HG03520 (cell line): Measurements from ENCODE around the gene LIN9.
"Not testable (repeated sequence)": the region's sequence is repeated elsewhere in the genome, so short reads cannot be mapped to it uniquely, and the experiment has no call there.

Experiments used
- ATAC-seq: cut with Tn5 transposase; IDR thresholded peaks from one replicate; pipeline ENCODE4 v1.9.1; 2021; ENCODE audit warnings: mild to moderate bottlenecking, moderate library complexity; ENCODE audit not compliant: unreplicated experiment

LIN9 gene

DNA sequence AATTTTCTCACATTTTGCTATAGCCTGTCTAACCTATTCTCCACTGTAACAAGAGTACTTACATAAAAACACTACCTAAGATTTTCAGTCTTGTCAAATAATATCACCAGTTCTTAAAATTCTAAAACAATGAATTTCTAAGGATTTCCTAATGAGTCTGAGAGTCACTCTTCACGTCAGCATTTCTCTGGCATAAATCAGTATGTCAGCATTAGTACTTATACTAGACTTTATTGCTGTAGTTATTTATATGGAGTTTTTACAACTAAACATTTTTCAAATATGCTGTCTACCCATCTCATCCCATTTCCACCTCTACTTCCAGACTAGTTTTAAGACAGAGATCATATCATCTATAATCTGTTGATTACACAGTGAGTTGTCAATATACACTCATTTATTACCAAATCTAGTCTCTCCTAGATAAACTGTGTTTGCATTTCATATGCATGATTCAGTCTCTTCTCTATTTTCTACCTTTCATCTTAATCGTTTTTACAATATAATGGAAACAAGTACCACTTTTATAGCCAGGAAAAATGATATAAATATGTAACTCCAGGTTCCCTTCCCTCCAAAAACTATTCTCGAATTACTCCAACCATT, 32.8 kb downstream of the LIN9 start:
- ATAC-seq, result no peak

DNA sequence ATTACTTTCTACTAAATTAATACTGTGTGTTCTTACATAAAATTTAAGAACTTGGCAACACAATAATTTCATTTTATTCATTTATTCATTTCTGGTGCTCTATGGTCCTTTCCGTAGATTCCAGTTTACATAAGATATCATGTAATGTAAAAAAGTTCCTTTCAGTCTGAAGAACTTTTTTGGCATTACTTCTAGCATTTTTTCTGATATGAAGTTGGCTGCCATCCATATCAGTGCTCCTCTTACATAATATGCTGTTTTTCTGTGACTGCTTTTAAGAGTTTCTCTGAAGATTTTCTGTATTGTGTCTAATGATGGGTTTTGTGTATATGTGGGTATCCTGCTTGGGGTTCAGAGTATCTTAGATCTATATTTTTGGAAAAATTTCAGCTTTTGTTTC, 34.8 kb downstream of the LIN9 start:
- no peak for ATAC-seq

DNA sequence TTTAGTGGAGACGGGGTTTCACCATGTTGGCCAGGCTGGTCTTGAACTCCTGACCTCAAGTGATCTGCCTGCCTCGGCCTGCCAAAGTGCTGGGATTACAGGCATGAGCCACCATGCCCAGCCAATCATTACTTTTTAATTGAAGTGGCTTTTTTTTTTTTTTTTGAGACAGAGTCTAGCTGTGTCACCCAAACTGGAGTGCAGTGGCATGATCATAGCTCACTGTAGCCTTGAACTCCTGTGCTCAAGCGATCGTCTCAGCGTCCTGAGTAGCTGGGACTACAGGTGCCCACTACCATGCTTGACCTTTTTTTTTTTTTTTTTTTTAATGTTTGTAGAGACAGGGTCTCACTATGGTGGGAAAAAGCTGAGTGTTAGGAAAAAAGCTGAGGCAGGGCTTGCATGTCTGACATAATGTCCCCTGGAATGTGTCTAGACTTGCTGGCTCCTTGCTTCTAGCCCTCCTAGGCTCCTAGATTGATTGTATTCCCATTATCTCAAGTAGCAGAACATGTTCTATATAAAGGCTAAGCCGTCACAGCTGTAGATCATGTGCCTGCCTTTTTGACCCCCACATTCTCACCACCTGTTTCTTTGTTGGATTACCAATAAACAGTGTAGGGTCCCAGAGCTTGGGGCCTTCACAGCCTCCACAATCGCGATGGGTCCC, 36.6 kb downstream of the LIN9 start:
- not testable (repeated sequence) for ATAC-seq

DNA sequence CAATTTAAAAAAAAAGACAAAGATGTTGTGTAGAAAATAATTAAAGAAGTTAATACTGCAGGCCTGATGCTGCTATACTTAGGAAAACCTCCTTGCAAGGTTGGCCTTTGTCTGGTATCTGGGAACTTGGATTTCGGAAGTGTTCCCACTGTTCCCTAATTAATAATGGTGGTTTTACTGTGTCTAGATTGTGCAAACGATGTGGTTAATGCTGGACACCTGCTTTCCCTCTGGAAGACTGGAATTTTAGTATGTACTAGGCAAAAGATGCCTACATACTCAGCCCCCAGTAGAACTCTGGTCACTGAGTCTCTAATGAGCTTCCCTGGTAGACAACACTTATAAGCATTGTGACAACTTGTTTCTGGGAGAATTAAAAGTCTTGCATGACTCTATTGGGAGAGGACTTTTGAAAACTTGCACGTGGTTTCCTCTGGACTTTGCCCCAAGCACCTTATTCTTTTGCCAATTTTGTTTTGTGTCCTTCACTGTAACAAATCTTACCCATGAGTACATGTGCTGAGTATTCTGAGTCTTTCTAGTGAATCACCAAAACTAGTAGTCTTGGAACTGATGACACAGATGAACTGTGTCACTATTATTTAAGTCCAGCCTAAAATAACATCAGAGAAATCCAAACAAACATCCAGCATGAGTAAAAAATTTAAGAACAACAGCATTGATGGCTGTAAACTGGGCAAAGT, 40.4 kb downstream of the LIN9 start:
- no peak for ATAC-seq

DNA sequence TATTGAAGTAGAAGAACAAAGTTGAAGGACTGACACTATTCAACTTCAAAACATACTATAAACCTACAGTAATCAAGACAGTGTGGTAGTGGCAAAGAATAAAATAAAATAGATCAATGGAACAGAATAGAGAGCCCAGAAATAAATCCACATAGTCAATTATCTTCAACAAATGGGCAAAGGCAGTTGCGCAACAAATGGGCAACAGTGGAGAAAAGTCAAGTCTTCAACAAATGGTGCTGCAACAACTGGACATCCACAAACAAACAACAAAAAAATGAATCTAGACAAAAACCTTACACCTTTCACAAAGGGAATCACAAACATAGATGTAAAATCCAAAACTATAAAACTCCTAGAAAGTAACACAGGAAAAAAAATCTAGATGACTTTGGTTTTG, 47.1 kb downstream of the LIN9 start:
- no peak for ATAC-seq

DNA sequence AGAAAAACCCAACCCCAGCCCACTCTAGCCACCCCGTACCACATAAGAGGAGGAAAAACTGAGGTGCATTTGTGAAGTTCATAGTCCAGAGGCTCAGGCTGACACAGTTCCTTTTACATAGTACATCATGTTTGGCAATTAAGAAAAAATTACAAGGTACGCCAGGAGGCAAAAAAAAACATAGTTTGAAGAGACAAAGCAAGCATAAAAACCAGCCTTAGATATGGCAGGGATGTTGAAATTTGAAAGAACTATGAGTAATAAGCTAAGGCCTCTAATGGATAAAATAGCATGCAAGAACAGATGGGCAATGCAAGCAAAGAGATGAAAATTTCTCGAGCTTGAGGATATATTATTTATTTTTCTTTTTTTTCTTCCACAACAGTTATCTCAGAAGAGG, 53.6 kb downstream of the LIN9 start:
- ATAC-seq, result no peak

DNA sequence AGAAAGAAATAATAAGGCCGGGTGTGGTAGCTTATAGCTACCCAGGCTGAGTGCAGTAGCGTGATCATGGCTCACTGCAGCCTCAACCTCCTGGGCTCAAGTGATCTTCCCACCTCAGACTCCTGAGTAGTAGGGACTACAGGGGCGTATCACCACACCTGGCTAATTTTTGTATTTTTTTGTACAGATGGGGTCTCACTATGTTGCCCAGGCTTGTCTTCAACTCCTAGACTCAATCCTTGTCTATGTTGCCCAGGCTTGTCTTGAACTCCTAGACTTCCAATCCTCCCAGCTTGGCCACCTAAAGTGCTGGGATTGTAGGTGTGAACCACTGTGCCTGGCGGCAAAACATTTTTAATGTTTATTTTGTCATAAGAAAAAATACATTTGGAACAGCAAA, 55.0 kb downstream of the LIN9 start:
- ATAC-seq, result no peak

DNA sequence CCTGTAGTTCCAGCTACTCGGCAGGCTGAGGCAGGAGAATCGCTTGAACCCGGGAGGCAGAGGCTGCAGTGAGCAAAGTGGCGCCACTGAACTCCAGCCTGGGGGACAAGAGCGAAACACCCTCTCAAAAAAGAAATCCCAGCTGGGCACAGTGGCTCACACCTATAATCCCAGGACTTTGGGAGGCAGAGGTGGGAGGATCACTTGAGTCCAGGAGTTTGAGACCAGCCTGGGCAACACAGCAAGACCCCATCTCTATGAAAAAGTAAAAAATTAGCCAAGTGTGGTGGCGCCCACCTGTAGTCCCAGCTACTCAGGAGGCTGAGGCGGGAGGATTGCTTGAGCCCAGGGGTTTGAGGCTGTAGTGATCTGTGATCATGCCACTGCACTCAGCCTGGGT, 56.1 kb downstream of the LIN9 start:
- ATAC-seq, result not testable (repeated sequence)

DNA sequence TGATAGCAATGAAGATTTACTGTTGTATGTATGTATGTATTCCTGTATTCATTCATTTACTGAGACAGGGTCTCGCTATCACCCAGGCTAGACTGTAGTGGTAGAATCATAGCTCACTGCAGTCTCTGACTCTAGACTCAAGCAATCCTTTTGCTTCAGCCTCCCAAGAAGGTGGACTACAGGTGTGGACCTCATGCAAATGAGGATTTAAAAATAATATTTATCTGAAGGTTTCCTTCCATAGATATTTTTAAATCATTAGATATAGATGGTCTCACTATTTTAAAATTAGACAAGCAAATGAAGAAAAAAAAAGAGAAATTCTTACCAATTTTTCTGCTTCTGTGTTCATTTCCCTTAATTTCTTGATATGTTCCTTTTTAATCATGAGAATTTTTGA, 58.5 kb downstream of the LIN9 start:
- no peak for ATAC-seq

DNA sequence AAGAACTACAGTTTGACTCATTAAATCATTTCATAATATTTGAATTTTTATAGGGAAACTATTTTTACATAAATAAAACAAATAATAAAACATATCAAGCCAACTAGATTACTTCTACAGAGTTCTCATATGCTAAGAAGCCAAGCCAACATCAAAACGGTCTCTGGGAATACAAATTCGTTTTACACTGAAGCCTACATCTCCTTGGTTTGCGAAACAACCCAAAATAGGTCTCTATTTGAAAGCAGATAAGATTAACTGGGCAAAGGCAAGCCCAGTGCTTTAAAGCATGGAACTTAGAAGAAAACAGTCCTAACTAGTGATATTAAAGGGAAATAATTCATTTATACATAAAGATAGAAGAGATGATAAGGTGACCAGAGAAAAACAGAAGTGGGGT, 60.2 kb downstream of the LIN9 start:
- no peak for ATAC-seq

DNA sequence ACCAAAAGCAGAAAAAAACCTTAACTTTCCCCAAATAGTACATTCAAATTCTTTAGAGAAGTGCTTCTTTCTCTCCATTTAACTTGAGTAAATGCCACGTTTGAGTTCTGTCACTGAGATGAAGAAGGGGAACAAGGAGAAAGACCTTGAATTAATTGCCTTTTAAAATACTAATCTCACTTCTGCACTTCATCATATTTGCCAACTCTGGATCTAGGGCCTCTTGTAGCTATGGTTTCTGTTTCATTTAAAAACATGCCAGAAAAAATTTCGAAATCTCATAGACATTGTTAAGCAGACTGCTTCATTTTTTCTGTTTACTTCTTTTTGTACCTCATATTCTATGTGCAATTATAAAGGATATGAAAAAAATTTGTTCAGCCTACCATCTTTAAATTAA, 60.9 kb downstream of the LIN9 start:
- no peak for ATAC-seq

DNA sequence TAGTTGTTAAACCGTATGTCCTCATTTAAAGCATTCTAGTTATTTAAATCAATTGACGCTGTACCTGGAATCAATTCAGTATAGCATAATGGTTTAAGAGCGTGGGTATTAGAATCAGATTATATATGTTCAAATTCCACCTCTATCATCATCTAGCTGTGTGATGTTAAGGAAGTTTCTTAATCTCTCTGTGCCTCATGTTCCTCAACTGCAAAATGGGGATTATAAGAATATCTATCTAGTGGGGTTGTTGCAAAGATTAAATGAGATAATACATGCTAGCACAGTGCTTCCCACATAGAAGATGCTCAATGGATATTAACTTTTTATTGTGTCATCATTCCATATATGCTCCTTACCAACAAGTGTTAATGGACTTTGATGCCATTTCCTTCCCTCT, 69.5 kb downstream of the LIN9 start:
- no peak for ATAC-seq

DNA sequence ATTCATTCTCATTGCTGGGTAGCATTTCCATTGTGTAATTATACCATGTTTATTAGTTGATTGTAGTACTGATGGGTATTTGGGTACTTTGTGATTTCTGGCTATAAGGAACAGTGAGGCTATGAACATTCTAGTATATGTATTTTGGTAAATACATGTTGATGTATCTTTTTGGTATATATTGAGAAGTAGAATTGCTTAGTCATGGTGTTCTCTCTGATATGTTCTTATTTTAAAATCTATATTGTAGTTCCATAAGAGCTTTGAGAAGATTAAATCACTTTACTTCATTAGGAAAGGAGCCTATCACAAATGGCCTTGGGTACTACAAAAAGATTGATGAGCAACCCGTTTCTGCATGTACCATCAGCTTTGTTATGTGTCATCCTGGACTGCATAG, 72.1 kb downstream of the LIN9 start:
- no peak for ATAC-seq

DNA sequence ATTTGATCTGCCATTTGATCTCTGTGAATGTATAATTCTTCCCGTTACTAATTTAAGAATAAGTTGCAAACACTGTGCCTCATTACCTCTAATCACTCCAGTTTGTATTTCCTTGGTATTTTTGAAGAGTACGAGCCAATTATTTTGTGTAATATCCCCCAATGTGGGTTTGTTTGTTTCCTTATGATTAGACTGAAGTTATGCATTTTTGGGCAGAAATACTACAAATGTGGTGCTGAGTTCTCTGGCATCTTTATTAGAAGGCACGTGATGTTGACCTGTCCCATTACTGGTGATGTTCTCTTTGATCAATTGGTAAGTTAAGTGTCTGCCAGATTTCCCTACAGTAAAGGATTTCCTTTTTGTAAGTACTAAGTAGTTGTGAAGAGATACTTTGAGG, 75.2 kb downstream of the LIN9 start:
- ATAC-seq, result no peak

DNA sequence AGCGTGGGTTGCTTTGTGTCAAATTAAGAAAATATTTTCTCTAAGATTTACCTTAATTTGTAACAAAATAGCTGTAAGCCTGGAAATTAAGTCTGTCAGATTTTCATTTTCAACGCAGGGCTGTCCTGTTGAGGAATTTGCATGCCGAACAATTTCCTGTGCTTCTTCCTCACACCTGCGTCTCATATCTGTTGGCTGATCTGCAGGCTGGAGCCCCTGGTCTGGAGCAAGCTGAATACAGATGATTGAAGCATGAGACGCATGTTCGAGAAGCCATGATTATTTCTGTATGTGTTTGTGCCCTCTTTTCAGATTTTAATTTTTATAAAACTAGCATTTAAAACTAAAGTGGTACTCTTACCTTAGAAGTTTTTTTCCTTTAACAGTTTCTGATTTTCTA, 75.7 kb downstream of the LIN9 start:
- ATAC-seq, result no peak

DNA sequence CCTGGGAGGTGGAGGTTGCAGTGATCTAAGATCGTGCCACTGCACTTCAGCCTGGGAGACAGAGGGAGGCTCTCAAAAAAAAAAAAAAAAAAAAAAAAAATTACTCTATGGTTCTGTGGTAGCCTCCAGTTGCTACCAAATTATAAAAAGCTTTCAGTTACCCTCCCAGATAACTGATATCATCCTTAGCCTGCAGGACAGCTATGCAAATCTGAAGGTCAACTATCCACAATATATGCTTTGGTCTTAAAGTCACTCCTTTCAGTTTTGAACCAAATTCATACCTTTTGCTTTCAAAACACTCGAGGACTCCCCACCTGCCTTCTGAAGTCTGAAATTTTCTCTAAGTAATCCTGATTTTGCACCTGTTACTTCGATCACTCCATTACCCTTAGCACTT, 82.4 kb downstream of the LIN9 start:
- ATAC-seq, result no peak

DNA sequence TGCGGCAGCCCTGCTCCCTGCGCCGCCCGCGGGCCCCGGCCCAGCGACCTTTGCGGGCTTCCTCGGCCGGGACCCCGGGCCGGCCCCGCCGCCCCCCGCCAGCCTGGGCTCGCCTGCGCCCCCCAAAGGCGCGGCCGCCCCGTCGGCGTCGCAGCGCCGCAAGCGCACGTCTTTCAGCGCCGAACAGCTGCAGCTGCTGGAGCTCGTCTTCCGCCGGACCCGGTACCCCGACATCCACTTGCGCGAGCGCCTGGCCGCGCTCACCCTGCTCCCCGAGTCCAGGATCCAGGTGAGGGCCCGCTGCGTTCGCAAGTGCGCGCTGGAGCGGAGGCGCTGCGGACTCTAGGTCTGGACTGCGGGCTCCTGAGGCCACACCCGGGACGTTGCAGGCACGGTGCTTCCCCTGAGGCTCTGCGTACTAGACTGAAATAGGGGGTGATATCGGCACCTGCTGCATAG, 85.1 kb downstream of the LIN9 start:
- ATAC-seq, result peak; percentile 73

DNA sequence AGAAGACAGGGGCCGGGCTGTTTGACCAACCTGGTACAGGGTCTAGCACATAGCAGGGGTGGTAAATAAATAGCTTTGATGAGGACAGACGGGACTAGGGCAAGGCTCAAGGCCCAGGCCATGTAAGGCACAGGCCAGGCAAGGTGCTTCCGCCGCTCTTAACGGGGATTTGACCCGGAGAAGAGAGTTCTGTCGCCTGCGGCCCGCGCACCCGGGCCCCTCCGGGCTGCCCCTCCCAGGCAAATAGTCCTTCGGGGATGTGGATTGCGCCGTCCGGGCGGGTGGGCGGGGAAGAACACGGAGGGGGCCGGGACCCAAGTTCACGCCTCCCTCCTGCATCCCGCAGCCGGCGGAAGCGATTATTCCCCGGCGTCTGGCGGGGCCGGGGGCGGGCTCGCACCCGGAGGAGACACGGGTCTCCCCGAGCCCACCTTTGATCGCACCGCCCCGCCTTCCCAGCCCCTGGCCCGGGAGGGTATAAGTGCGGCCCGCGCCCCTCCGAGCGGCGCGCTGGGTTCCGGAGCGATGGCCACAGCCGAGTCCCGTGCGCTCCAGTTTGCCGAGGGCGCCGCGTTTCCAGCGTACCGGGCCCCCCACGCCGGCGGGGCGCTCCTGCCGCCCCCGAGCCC, 85.7 kb downstream of the LIN9 start, which contains the start of gene MIXL1:
MIXL1 (plus strand) TSS at position 508 of the 629 bp plus-strand sequence; CDS start at position 526, 18 bp downstream.
- peak; percentile 28 for ATAC-seq

DNA sequence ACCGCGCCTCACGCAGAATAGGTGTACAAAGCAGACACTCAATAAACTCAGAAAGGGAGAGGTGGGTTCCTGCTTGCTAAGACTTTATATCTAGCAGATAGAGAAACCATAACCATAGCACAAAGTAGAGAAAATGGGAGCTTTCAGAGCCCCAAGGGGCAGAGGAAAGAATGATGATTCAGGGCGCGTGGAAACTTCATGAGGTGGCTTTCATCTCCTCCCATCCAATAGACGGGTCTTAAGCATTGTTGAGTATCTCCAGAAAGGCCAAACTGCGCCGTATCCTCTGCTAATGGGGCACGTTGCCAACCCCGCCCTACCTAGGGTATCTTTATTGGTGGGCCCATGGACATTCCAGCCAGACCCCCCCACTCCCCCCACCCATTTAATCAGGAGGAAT, 86.3 kb downstream of the LIN9 start:
- no peak for ATAC-seq

DNA sequence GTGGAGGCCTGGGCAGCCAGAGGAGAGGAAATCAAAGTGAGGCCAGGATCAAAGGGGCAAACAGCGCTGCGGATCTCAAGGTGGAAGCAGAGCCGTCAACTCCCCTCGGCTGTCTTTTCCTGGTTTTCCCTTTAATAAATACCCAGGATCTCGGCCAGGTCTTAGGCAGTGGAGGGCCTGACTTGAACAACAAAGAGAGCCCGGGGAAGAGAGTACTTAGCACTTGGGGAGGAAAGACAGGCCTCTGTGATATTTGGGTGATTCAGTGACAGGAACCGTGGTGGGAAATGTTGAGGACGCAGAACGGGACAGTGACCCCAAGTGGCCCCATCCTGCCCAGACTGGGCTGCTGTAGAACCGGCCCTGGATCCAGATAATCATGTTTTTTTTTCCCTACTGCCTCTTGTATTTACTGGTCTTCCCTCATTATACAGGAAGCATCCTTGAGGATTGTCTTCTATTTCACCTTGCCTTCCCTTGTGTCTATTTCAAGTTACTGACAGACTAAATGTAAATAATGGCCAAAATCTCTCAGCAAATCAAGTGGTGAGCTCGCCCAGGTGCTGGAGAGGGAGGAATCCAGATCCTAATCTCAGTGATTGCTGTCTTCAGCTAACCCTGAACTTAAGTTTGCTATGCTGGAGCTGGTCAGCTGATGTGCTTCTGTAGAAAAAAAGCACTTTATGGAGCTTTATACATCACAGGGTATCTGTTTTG, 88.3 kb downstream of the LIN9 start:
- no peak for ATAC-seq

DNA sequence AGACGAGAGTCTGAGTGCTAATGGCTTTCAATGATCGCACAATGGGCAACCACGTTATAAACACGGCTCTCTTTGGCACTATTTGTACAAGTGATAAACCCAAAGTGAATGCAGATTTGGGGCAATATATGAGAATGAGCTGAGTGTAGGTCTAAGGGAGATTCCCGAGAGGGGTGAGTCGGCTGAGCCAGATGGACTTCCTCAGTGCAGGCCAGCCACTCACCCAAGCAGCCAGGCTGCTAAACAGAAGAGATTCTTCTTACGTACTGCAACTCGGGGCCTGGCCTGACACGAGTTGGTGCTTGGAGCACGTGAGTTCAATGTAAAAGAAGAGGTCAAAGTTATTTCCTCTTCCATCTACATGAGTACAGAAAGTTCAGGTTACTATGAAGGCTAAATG, 91.7 kb downstream of the LIN9 start:
- ATAC-seq, result no peak
